WTC11 (cell line): ENCODE data around the gene SERPINB1. TPM values are rescaled to one million over a fixed set of nuclear protein-coding genes. Genes with fewer than 3 reads are reported as not detected.

Experiments used
- ATAC-seq: fragments of 200-7000 bp; cut with Tn5 transposase; 2 replicates; pipeline ENCODE4 v1.10.0; 2021; ENCODE audit warnings: mild to moderate bottlenecking, moderate library complexity
- CTCF ChIA-PET: fragments of 300-600 bp; sonication (Branson Sonifier 250); formaldehyde crosslinking; loops from one replicate; lab custom pipeline; 2021; ENCODE audit warnings: antibody characterized with exemption; lab: Charles Lee
- POLR2A ChIA-PET: fragments of 350-600 bp; sonication (Branson Sonifier 250); formaldehyde crosslinking; loops from one replicate; lab custom pipeline; 2021; ENCODE audit warnings: antibody characterized with exemption; lab: Charles Lee
- DNase-seq: peaks from one replicate; pipeline ENCODE4 v3.0.0; 2021; ENCODE audit warnings: low spot score
- H3K27ac Mint-ChIP-seq: 2 replicates; pipeline ENCODE4 v1.8.0; 2021; ENCODE audit warnings: mixed read lengths
- H3K27me3 Mint-ChIP-seq: 2 replicates; pipeline ENCODE4 v1.8.0; 2021; ENCODE audit warnings: low read depth, mild to moderate bottlenecking, moderate library complexity, mixed read lengths
- H3K36me3 Mint-ChIP-seq: 2 replicates; pipeline ENCODE4 v1.8.0; 2021; ENCODE audit warnings: mixed read lengths
- H3K4me1 Mint-ChIP-seq: 2 replicates; pipeline ENCODE4 v1.8.0; 2022; ENCODE audit warnings: mixed read lengths
- H3K4me3 Mint-ChIP-seq: 2 replicates; pipeline ENCODE4 v1.8.0; 2021; ENCODE audit warnings: mild to moderate bottlenecking, moderate library complexity, mixed read lengths
- H3K9me3 Mint-ChIP-seq: 2 replicates; pipeline ENCODE4 v1.8.0; 2021; ENCODE audit warnings: mixed read lengths
- CREM ChIP-seq: sonication (generic); formaldehyde crosslinking; IDR thresholded peaks from 2 replicates; pipeline ENCODE4 v1.8.1; 2022; ENCODE audit warnings: mild to moderate bottlenecking, missing genetic modification reagents, moderate library complexity
- ELF4 ChIP-seq: sonication (generic); formaldehyde crosslinking; IDR thresholded peaks from 2 replicates; pipeline ENCODE4 v1.8.1; 2022; ENCODE audit warnings: low read depth, mild to moderate bottlenecking, moderate library complexity, missing genetic modification reagents
- FOXP1 ChIP-seq: sonication (generic); formaldehyde crosslinking; IDR thresholded peaks from 2 replicates; pipeline ENCODE4 v1.8.0; 2022; ENCODE audit warnings: missing genetic modification reagents, mild to moderate bottlenecking, moderate library complexity, borderline replicate concordance
- MXD4 ChIP-seq: fragments of 250-450 bp; sonication (Bioruptor Pico); IDR thresholded peaks from 2 replicates; pipeline ENCODE4 v1.8.0; 2021; ENCODE audit warnings: mild to moderate bottlenecking, moderate library complexity, borderline replicate concordance
- MYBL2 ChIP-seq: sonication (generic); formaldehyde crosslinking; IDR thresholded peaks from 2 replicates; pipeline ENCODE4 v1.8.1; 2023; ENCODE audit warnings: mild to moderate bottlenecking, moderate library complexity, missing genetic modification reagents
- NR3C1 ChIP-seq: sonication (generic); formaldehyde crosslinking; conservative IDR thresholded peaks from 2 replicates; pipeline ENCODE4 v1.8.1; 2023; ENCODE audit warnings: low read depth, mild to moderate bottlenecking, missing genetic modification reagents
- OVOL2 ChIP-seq: fragments of 250-450 bp; sonication (Bioruptor Pico); IDR thresholded peaks from 2 replicates; pipeline ENCODE4 v1.9.0; 2021; ENCODE audit warnings: mild to moderate bottlenecking, borderline replicate concordance
- ZNF219 ChIP-seq: sonication (generic); formaldehyde crosslinking; IDR thresholded peaks from 2 replicates; pipeline ENCODE4 v1.8.0; 2023; ENCODE audit warnings: missing genetic modification reagents, mild to moderate bottlenecking, borderline replicate concordance
- ZNF416 ChIP-seq: fragments of 250-450 bp; sonication (Bioruptor Pico); IDR thresholded peaks from 2 replicates; pipeline ENCODE4 v1.9.0; 2021; ENCODE audit warnings: mild to moderate bottlenecking, inconsistent platforms
- total RNA-seq: library from RNA; stranded (reverse); gene quantifications from 3 replicates; pipeline ENCODE4 v1.2.3, GENCODE V29; 2021
- TF ChIP-seq, protein P1 (sequence below): fragments of 250-450 bp; sonication (Bioruptor Pico); conservative IDR thresholded peaks from 2 replicates; pipeline ENCODE4 v1.9.0; 2021; ENCODE audit warnings: mild to moderate bottlenecking
- TF ChIP-seq, protein P2 (sequence below): sonication (generic); formaldehyde crosslinking; IDR thresholded peaks from 2 replicates; pipeline ENCODE4 v1.8.0; 2022; ENCODE audit warnings: missing genetic modification reagents
- TF ChIP-seq, protein P3 (sequence below): sonication (generic); formaldehyde crosslinking; IDR thresholded peaks from 2 replicates; pipeline ENCODE4 v1.8.1; 2022; ENCODE audit warnings: mild to moderate bottlenecking, moderate library complexity, missing genetic modification reagents
- TF ChIP-seq, protein P4 (sequence below): sonication (generic); formaldehyde crosslinking; IDR thresholded peaks from 2 replicates; pipeline ENCODE4 v1.8.1; 2023; ENCODE audit warnings: mild to moderate bottlenecking, missing genetic modification reagents, moderate library complexity
- TF ChIP-seq, protein P5 (sequence below): fragments of 200-600 bp; IDR thresholded peaks from 2 replicates; pipeline ENCODE4 v1.8.0; 2022; ENCODE audit warnings: antibody characterized with exemption
- TF ChIP-seq, protein P6 (sequence below): fragments of 250-450 bp; sonication (Bioruptor Pico); IDR thresholded peaks from 2 replicates; pipeline ENCODE4 v1.9.0; 2021; ENCODE audit warnings: mild to moderate bottlenecking

The SERPINB1 gene
- total RNA-seq, 1 experiment from 2014 or later: 14.8 TPM

DNA sequence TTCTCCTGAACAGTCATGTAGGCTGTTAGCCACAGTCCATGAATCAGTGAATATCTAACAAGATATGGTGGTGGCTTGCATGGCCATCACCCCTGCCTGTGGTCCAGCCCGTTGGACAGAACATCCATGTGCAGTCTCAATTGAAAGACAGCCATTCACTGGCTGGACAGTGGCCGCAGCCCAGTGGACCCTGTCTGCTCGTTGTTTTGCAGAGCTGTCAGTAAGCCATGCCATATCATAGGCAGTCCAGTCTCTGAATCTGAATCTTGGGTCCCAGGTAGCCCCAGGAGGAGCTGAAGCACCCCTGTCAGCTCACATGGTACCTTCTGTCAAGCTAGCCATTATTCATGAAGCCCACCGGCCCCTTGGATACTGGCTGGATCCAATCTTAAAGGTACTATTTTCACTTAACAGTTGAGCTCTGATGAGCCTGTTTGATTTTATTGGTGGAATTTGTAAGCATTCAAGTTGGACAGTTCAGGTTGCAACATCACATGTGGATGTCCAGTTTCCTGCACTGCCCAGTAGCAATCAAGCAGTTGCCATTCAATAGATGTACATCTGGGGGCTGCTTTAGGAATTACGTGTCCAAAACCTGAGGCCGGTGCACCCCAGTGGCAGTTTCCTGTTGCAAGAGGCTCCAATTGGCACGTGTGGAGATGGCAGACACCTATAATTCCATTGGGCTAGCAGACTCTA, 37.8 kb downstream of the SERPINB1 start:
- Mint-ChIP-seq H3K4me1 (no peaks in the 10 kb centered on the region), H3K36me3 (0 out of 2 replicates have a peak, but pooled peaks cover 4% of the 10 kb centered on the region), H3K27ac (no peak overlapping the region), H3K9me3 (peaks cover 5% of the 10 kb centered on the region; the same call in 1 of the 2 replicates), H3K4me3 (no peak overlapping the region), H3K27me3 (no peaks in the 10 kb centered on the region)
- TF ChIP-seq CREM (CRISPR knock-in tag): no peak
- TF ChIP-seq, protein P1, sequence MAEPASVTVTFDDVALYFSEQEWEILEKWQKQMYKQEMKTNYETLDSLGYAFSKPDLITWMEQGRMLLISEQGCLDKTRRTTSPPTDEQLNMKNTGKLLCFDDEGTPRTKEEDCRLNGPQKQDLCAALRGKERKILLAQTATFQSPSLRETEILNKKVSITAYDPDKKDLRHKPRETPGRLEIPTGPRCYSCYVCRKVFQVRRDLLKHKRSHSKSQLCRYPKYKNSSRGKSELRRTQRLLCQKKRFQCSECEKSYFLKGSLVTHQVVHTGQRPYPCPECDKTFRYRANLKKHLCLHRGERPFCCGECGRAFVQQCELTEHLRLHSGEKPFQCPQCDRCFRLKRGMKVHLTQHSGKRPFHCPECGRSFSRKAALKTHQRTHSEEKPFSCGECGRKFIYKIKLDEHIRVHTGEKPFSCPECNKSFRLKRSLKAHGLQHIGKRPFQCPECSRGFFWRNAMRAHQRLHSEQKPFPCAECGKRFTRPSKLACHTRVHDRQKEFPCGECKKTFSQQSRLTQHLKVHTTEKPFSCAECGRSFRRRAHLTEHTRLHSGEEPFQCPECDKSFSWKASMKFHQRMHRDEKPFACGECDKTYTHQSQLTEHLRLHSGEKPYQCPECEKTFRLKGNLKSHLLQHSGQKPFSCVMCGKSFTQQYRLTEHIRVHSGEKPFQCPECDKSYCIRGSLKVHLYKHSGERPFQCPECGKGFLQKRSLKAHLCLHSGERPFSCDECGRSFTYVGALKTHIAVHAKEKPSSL (CRISPR knock-in tag): no peak
- TF ChIP-seq, protein P2, sequence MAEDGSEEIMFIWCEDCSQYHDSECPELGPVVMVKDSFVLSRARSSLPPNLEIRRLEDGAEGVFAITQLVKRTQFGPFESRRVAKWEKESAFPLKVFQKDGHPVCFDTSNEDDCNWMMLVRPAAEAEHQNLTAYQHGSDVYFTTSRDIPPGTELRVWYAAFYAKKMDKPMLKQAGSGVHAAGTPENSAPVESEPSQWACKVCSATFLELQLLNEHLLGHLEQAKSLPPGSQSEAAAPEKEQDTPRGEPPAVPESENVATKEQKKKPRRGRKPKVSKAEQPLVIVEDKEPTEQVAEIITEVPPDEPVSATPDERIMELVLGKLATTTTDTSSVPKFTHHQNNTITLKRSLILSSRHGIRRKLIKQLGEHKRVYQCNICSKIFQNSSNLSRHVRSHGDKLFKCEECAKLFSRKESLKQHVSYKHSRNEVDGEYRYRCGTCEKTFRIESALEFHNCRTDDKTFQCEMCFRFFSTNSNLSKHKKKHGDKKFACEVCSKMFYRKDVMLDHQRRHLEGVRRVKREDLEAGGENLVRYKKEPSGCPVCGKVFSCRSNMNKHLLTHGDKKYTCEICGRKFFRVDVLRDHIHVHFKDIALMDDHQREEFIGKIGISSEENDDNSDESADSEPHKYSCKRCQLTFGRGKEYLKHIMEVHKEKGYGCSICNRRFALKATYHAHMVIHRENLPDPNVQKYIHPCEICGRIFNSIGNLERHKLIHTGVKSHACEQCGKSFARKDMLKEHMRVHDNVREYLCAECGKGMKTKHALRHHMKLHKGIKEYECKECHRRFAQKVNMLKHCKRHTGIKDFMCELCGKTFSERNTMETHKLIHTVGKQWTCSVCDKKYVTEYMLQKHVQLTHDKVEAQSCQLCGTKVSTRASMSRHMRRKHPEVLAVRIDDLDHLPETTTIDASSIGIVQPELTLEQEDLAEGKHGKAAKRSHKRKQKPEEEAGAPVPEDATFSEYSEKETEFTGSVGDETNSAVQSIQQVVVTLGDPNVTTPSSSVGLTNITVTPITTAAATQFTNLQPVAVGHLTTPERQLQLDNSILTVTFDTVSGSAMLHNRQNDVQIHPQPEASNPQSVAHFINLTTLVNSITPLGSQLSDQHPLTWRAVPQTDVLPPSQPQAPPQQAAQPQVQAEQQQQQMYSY: no peak
- TF ChIP-seq, protein P3, sequence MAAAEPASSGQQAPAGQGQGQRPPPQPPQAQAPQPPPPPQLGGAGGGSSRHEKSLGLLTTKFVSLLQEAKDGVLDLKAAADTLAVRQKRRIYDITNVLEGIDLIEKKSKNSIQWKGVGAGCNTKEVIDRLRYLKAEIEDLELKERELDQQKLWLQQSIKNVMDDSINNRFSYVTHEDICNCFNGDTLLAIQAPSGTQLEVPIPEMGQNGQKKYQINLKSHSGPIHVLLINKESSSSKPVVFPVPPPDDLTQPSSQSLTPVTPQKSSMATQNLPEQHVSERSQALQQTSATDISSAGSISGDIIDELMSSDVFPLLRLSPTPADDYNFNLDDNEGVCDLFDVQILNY (CRISPR knock-in tag): no peak
- TF ChIP-seq FOXP1 (CRISPR knock-in tag): no peak
- TF ChIP-seq NR3C1: no peak
- TF ChIP-seq, protein P4, sequence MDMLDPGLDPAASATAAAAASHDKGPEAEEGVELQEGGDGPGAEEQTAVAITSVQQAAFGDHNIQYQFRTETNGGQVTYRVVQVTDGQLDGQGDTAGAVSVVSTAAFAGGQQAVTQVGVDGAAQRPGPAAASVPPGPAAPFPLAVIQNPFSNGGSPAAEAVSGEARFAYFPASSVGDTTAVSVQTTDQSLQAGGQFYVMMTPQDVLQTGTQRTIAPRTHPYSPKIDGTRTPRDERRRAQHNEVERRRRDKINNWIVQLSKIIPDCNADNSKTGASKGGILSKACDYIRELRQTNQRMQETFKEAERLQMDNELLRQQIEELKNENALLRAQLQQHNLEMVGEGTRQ: no peak
- TF ChIP-seq, protein P5, sequence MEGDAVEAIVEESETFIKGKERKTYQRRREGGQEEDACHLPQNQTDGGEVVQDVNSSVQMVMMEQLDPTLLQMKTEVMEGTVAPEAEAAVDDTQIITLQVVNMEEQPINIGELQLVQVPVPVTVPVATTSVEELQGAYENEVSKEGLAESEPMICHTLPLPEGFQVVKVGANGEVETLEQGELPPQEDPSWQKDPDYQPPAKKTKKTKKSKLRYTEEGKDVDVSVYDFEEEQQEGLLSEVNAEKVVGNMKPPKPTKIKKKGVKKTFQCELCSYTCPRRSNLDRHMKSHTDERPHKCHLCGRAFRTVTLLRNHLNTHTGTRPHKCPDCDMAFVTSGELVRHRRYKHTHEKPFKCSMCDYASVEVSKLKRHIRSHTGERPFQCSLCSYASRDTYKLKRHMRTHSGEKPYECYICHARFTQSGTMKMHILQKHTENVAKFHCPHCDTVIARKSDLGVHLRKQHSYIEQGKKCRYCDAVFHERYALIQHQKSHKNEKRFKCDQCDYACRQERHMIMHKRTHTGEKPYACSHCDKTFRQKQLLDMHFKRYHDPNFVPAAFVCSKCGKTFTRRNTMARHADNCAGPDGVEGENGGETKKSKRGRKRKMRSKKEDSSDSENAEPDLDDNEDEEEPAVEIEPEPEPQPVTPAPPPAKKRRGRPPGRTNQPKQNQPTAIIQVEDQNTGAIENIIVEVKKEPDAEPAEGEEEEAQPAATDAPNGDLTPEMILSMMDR: no peak
- TF ChIP-seq ELF4: no peak
- TF ChIP-seq, protein P6, sequence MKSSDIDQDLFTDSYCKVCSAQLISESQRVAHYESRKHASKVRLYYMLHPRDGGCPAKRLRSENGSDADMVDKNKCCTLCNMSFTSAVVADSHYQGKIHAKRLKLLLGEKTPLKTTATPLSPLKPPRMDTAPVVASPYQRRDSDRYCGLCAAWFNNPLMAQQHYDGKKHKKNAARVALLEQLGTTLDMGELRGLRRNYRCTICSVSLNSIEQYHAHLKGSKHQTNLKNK (CRISPR knock-in tag): no peak
- TF ChIP-seq MXD4 (CRISPR knock-in tag): no peak
- no peak for TF ChIP-seq OVOL2 (CRISPR knock-in tag)
- no peak for TF ChIP-seq MYBL2 (CRISPR knock-in tag)
- TF ChIP-seq ZNF219 (CRISPR knock-in tag): no peak
- no peak for TF ChIP-seq ZNF416
- ChIA-PET CTCF (interaction anchor here (1.0 kb wide), 1 partner anchor 149 kb away, joined by 4 read pairs; no protein-coding TSS in a partner anchor), POLR2A (no interaction called here)
- ATAC-seq (no peak), DNase-seq (no peak)
